ENCODE measurements around the gene PCDHGC3.

Gene PCDHGC3

DNA sequence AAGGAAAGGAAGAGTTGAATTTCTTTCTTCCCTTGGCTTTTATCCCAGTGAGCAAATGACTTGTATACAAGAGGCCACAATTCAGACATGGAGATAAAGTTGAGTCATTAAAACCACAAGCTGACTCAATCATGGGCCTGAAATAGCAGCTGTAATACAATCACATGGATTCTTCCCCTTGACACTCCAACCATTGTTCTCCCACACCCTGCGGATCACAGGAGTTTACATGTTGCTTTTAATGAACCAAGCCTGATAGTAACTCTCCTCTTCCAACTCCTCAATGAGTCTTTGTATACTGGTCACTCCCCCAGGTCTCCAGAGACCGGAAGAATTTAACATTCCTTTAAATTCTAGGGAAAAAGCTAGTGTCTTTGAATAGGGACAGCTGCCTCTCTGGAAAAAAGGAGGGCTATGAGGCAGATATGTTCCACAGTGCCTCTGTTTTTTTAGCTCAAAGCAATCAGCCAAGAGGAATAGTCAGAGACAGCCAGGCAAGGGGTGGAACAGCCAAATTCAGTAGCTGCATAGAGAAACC lies 45.5 kb downstream of the PCDHGC3 start:
- no peak for DNase-seq (ENCODE audit: low read depth in 2 of 3, low spot score in 2 of 3)

GRCh38 chr5:141522301-141522700 lies 46.5 kb downstream of the PCDHGC3 start:
- no peak for DNase-seq (ENCODE audit: low read depth in 2 of 3, low spot score in 2 of 3)

GRCh38 chr5:141523991-141524390 lies 48.2 kb downstream of the PCDHGC3 start:
- no peak for DNase-seq (ENCODE audit: low read depth in 2 of 3, low spot score in 2 of 3)

DNA sequence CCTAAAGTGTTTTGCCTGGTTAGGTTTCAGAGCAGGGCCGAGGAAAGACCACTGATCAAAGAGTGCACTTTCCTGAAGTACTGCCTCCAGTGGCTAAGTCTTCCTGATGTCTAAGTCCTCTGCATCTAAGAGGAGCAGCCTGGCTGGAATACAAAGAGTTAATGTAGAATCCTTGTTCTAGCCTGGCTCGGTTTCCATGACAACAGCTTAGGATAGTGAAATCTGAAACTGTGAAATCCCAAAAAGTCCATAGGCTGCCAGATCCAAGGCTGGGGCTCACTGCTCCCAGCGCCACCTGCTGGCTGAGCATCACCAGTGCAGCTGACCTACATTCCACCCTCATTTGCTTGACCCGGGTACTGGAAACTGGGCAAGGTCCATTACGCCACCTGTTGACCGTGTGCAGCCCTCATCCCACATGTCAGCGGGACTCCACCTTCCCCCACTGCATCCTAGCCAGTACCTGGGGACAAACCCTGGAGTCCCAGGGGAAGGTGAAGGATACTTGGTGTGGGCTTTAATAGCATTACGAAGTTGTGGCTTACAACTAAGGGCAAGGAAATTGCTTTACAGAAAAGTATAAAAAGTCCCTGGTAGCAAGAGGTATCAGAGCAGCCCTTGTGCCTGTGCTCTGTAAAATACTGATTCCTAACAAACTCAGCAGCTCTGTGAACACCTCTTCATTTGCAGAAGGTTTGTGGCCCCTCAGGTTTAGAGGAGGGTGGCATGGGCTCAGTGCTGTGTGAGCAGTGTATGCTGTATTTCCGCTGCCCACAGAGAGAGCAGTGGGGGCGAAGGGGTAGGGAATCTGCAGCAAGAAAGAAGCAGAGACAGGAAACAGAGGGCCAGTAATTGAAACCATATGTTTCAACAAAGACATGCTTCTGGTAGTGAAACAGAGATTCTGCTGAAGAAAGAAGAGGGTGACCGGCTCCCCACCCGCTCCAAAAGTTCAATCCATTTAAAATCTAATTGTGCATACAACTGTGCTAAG lies 49.1 kb downstream of the PCDHGC3 start:
- peak in 2 of 3 experiments; percentile 16 to 19 for DNase-seq (ENCODE audit: low read depth in 2 of 3, low spot score in 2 of 3)

- DNase-seq (ENCODE audit: low read depth in 2 of 3, low spot score in 2 of 3) = no peak
Observed at GRCh38 chr5:141525653-141526052, 49.9 kb downstream of the PCDHGC3 start.

DNA sequence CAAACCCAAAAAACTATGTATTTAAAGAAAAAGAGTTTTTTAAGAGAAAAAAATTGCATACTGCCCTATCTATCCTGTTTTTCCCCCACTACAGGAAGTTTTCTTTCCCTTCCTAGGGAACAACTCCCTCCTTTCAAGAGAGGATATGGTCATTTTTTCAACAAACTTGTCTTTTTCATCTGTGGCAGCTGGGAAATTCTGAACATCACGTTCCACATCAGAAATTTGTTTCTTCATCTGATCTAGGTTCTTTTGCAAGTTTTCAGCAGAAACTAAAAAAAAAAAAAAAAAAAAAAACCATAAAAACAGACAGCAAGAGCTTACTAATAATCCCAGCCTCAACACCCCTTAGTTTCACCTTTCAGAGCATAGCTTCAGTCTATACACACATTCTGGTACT lies 51.7 kb downstream of the PCDHGC3 start:
- no peak for DNase-seq (ENCODE audit: low read depth in 2 of 3, low spot score in 2 of 3)
